ENCODE results near the gene KRTAP5-5.
"Not testable (repeated sequence)": the region's sequence is repeated elsewhere in the genome, so short reads cannot be mapped to it uniquely, and the experiment has no call there.

KRTAP5-5 gene

DNA sequence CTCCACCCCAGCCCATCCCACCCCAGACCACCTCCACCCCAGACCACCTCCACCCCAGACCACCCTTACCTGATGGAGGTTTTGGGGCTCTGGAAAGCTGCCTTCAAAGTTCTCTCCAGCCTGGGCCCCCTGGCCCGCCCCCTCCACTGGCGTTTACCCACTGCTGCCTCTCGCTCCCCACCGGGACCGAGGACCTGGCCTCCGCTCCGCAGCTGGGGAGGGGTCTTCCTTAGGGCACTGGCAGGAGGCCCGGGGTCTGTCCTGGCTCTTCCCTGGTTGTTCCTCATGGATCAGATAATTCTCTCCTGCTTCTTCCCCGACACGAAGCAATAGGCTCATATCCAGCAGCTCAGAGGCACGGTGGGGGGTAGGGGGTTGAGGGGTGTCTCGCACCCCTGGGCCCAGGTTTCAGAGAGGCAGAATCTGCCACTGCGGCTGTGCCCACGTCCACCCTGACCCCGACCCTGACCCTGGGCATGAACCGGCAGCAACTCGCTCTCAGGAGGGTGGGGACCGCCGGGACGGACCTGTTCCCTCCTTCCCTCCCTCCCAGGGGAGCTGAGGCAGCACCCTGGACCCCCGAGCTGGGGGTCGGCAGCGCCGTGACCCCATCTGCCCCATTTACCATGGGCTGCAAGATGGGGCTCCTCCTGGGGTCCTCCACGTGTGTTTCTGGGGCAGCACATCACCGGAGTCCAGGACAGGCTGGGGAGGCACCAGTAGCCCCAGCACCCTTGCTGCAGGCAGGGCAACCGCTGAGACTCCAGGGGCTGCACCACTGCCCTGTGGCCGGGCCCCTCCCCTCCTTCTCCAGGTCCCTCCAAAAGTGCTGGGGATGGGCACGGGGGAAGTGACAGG is 12.9 kb downstream of the KRTAP5-5 start:
- DNase-seq (ENCODE audit: low spot score): no peak

DNA sequence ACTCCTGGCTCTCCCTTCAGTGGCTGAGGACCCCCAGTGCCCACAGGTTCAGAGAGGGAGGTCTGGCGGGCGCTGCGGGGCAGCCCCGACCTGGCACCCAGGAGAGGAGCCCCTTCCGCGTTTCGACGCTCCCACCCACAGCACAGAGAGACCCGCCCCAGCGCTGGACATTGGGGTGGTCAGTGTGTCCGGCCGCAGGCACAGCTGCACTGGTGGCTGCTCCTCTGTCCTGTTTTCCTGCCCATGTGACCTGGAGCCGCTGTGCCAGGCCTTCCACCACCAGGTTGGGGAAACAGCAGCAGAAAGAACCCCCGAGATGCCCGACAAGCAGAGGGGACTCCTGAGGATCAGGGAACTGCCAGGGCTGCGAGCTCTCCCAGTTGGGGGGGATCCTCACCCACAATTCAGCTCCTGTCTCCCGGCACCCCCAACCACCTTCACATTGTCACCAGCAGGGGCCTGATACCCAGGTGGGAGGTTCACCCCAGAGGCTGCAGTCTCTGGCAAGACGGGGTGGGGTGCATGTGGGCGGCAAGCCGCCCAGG is 13.6 kb downstream of the KRTAP5-5 start:
- DNase-seq (ENCODE audit: low spot score): no peak

DNA sequence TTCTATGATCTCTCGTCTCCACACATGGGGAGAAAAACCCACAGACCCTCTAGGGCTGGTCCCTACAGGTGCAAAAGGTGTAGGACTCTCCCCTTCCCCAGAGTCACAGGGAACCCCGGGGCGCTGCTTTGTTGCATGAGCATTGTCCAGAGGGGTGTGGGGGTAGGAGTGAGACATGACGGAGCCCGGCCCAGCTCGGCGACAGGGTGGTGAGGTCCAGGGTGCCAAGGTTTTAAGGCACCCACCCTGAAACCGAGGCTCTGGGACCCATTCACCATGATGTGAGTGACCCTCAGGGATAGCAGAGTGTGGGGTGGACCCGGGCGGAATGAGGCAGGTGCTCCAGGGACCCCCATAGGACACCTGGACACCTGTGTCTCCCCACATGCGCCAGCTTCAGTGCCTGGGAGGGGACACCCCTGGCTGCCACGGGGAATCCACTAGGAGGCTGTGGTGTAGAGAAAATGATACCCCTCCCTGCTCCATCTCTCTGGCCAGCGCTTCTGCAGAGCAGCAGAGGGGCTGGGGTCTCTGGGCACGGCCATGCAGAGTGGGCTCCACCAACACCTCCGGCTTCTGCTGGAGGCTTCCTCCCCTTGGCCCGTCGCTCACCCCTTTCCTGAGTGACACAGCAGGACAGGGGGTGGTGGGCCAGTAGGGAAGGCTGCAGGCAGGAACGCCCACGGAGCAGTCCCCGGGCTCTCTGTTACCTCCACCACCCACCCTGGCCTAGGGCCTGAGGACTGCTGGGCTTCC is 15.2 kb downstream of the KRTAP5-5 start:
- no peak for DNase-seq (ENCODE audit: low spot score)

DNA sequence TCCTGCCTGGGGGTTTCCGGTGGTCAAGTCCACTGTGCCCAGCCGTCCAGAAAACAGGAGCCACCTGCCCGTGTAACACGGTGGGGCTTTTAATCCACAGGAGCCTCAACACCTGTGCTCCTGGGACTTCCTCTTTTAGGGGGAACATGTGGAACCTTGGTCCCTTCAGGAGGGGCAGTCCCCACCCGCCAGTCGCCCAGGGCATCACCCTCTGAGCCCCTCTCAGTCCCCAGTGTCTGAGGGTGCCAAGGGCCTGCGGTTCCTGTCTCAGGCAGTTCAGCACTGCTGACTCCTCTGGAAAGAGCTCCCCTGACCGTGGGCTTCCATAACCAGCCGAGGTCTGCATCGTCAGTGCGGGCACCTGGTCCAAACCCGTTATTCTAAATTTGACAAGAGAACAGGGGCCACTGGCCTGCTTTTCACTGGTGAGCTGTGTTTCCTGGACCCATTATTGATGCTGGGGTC is 15.8 kb downstream of the KRTAP5-5 start:
- DNase-seq (ENCODE audit: low spot score): no peak

DNA sequence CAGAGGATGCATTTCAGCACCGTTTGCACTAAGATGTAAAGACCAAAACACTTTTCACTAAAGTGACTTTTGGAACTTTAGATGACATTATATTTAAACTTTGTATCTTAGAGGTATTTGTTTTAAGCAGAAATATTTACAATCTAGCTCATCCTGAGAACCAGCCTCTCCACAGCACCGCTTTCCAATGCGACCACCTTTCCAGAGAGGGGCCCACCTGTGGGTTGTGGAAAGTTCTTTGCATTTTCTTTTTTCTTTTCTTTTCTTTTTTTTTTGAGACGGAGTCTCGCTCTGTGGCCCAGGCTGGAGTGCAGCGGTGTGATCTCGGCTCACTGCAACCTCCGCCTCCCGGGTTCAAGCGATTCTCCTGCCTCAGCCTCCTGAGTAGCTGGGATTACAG is 17.0 kb downstream of the KRTAP5-5 start:
- DNase-seq (ENCODE audit: low spot score): not testable (repeated sequence)

DNA sequence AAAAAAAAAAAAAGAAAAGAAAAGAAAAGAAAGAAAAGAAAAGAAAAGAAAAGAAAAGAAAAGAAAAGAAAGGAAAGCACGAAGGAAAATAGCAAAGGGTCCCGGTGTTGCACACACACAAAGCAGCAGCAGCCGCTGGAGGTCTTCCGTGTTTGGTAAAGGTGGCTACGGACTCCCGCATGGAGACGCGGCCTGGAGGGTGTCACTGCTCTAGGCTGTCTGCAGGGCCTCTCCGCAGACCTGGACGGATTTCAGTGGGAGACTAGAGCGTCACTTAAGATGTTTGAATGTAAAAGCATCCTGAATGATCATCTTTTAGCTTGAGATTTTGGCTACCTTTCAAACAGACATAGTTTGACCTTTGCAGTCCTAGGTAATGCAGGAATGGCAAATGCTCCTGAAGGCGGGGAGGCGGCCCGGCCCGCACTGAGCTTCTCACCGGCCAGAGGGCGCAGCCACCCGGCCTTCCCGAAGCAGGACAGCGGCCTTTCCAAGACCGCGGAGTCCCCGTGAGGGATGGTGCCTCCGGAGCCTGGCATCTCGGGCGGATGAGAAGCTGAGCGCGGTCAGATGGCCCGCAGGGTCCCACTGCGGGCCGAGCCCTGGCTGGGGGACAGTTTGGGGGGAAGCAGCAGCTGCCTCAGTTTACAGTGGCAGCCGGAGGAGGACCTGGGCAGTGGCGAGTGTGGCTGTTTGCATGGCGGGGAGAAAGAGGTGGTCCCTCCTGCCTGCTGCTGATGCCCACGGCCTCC is 18.5 kb downstream of the KRTAP5-5 start:
- no peak for DNase-seq (ENCODE audit: low spot score)

DNA sequence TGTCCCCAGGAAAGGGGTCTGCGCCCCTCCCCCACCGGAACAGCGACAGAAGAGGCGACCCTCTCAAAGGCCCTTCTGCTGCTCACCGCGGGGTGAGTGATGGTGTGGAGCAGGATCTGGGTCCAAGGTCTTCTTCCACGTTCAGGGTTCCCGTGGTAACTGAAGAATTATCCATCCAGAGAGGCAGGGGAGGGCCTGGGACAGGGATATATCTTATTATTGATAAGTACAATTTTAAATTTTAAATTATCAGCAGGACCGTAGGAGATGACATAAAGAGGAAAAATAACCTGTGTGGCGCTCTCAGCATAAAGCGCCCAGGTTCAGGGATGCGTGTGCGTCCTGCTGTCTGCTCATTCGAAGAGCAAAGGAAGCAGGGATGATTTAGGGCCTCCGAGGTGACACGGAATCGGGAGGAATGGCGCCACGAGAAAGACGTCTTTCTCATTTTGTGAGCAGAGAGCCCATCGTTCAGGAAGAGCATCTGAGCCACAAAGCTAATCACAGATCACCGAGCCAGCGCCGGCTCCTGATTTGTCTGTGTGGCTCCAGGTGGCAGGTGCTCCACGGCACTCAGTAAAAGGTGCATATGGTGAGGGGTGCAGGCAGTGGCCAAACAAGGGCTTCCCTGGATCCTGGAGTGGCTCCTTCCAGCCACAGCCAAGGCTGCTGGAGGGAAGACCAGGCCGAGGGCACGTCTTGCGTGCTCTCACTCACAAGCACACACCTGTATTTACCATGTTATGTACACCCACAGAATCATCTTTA is 19.3 kb downstream of the KRTAP5-5 start:
- no peak for DNase-seq (ENCODE audit: low spot score)

DNA sequence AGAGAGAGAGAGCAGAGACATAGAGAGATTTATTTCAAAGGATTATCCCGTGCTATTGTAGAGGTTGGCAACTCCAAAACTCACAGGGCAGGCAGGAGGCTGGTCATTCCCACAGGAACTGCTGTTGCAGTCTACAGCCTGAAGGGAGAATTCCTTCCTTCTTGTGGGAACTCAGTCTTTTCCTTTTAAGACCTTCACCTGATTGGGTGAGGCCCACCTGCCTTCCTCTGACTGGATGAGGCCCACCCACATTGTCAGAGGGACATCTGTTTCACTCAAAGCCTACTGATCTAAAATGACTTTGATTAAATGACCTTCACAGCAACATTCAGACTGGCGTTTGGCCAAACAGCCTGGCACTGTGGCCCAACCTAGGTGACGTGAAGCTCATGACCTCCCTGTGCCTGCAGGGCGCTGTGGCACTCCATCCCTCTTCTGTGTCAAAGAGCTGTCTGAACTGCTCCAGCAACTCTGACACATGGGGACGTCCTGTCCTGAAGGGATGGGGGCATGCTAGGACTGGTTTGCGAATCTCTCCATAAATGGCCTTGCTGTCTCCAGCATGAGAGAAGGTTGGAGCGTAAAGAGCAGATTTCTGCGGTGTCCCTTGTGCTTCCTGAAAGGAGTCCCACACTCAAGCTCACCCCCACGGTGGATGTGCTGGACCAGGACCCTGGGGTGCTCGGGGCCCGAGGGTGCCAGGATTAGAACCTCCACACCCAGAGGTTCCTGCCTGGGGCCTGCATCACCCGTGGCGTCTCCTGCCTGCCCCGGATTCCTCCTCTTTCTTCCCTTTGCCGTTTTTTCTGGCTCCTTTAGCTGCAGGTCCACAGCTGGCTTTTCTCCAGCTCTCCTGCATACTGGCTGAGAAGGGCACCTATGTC is 20.7 kb downstream of the KRTAP5-5 start:
- no peak for DNase-seq (ENCODE audit: low spot score)

DNA sequence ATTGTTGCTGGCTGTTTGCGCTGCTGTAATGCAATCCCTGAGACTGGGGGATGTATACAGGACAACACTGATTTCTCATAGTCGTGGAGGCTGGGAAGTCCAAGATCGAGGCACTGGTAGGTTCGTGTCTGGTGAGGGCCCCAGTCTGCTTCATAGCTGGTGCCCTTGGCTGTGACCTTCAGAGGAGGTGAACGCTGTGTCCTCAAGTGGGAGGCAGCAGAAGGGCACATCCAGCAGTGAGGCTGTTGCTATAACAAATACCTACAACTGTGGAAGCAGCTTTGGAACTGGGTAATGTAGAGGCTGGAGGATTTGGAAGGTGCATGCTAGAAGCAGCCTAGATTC is 21.3 kb downstream of the KRTAP5-5 start:
- DNase-seq (ENCODE audit: low spot score): no peak

DNA sequence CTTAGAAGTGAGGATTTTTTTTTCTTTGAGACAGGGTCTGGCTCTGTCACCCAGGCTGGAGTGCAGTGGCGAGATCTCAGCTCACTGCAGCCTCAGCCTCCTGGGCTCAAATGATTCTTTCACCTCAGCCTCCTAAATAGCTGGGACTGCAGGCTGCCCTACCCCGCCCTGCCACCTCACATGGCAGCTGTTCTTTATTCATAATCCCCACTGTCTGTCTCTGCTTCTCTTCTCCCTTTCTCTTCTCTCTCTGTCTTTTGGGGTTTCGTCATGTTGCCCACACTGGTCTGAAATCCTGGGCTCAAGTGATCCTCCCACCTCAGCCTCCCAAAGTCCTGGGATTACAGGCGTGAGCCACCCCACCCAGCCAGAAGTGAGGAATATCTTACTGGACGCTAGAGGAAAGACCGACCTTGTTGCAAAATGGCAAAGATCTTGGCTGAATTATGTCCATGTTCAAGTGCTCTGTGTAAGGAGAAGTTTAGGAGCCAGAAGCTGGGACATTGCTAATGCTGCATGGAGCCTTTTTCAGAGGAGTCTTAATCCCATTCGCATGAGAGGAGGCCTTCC is 21.9 kb downstream of the KRTAP5-5 start:
- DNase-seq (ENCODE audit: low spot score): no peak

DNA sequence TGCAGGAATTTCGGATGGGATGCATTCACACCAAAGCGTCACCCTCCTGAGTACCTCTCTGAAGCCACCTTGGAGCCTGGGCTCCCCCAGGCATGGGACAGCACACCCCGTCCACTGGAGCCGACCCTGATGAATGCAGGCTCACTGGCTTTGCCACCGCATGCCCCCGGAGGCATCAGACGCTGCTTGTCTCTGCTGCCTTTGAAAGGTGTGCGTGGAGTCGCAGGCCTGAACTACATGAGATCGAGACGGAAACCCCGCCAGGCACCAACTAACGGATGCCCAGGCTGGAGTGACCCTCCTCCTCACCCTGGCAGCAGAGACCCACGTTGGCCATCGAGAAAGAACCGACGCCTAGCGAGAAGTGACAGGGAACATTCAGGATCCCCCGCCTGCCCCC is 22.5 kb downstream of the KRTAP5-5 start:
- DNase-seq (ENCODE audit: low spot score): no peak

DNA sequence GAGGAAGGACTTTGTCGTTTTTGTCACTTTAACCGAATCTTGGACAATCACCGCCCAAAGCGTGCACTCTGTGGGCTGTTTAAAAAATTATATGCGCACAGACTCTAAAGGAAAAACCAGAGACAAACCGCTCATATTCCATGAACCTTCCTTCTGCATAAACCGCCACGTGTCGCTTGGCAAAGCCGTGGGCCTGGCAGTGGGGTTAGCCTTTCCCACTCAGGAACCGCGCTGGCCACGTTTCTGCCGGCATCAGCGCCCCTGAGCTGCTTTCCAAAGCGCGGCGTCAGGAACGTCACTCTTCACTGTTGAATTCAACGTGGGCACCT is 22.8 kb downstream of the KRTAP5-5 start:
- no peak for DNase-seq (ENCODE audit: low spot score)

DNA sequence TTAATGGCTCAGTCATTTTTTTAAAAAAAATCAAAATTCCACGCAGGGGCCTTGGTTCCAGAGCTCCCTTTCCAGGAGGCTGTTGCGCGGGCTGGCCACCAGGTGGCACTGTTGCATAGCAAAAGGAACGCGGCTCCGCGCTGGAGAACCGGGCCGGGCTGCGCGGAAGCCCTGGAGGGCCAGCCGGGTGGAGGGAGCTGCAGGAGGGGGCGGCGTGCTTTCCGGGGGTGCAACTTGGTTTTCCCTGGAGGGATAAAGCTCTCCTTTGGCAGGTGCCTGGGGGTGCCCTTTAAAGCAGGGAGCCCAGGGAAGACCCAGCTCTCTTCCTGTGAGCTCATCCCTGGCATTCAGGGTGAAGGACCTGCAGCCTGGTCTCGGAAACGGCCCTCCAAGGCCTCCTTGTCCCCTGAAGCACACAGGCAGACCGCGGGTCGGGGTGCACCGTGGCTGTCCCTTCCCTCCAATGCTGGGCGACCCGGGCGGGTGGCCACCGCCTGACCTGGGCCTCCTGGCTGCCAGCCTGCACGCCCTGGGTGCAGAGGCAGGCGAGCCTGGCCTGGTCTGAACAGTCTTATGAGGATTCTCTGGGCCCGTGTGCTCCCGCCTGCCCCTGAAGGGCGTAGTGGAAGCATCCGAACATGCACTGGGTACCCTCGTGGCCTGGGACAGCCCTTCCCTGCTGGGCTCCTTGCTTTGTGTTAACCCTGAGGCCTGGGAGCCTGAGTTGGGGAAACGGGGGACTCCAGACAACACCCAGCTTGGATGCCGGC is 23.4 kb downstream of the KRTAP5-5 start:
- DNase-seq (ENCODE audit: low spot score): peak; percentile 95

DNA sequence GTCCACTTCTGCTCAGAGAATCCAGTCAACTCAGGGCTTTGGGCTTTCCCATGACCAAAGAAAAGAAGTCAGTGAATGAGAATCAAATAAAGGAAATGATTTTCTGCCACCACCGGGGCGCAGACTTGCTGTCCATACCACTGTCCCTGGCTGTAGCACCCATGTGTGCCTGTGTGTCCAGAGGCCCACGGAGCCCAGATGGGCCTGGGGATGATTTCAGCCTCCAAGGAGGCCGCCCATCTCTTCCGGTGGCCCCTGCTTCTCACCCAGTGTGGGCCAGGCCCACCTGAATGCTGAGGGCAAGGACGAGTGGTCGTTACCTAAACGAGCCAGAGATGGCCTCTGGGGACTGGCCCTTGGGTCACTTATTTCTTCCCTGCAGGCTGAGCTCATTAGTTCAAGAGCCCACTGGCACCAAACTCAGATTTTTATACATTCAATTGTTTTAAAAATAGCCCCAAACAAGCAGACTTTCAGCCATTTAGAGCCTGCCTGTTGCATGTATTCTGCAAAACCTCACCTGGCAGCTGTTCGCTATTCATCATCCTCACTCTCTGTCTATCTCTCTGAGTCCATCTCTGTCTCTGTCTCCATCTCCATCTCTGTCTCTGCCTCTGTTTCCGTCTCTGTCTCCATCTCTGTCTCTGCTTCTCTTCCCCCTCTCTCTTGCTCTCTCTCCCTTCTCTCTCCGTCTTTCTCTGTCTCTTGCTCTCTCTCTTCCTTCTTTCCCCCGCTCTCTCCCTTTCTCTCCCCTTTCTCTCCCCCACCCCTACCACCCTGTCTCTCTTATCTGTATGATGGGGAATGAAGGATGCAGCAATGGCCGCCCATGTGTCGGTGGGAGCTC is 24.2 kb downstream of the KRTAP5-5 start:
- no peak for DNase-seq (ENCODE audit: low spot score)

DNA sequence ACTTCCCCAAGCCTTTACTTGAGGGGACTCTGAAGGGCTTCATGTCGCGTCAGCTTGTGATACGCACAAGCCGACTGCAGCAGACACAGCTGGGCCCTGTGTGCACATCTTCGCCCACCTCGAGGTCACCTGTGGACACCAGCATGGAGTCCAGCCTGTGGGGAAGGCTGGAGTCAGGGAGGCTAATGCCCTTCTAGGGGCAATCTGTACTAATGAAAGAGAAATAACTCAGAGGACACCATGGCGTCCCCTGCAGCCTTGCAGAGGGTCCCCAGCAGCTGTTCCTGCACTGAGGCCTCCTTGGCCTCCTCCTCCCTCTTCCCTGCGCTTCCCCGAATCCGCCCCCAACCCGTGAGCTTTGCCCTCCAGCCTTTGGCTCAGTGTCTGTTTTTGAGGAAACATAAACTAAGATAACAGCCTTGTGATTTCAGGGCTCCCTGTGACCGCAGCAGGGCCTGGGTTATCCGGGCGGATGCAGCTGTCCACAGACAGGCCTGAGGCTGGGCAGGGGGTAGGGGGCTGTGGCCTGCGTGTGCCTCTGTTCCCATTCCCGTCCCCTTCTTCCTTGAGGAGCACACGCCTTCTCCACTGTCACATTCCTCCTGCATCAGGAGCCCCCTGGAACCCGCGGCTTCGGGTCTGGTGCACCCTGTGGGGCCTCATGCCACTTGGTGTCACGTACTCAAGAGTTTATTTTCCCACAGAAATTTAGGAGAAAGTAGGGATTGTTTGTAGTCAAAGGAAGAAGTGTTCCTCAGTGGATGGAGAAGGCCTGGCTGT is 25.0 kb downstream of the KRTAP5-5 start:
- DNase-seq (ENCODE audit: low spot score): no peak

DNA sequence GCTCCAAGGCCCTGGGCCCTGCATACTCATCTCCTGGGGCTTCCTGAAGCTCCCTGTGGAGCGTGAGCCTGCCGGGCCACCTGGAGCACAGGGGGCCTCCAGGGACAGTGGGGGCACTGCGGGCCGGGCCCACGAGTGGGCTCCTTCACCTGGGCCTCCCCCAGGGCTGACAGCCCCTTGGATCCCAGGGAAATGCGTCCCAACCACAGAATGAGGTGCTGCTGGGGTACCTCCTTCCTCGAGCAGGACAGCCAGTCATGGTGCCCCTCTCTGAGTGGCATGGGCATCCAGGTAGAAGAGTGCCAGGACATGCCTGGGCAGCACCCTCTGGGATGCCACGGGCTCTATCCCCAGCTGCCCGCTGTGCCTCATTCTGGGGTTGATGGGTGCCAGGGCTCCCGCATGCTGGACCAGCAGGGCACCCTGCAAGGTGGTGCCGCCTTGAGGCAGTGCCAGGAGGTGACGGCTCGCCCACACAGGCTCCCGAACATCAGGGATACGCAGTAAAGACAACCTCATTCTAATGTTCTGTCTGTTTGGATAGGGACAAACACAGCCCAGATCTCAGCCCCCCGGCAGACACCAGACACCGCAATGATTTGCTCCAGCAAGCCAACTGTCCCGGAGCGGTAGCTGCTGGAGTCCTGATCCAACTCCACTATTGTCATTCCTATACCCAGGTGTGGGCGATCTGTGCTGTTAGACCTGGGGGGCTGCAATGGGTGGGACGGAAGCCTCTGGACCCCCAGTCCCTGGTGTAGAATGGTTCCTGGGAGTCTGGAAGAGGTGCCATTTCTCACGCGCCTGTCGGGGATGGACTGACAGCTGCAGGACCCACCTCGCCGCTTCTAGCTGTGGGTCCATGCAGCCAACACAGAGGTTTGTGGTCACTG is 25.8 kb downstream of the KRTAP5-5 start:
- no peak for DNase-seq (ENCODE audit: low spot score)

DNA sequence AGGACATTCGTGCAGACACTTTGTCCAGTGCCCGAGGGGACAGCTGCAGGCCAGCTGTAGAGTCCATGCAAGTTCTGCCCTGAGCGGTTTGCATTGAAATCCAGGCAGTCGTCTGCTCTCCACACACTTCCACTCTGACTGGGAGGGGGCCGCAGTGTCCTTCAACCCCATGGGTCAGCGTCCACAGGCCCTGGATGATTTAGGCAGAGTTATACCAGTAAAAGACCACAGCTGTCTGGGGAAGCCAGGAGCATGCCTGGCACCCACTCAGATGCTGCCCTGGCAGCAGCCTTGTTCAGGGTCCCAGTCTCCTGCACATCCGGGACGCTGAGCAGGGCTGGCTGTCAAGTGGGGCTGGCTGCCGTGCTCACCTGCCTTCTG is 26.5 kb downstream of the KRTAP5-5 start:
- no peak for DNase-seq (ENCODE audit: low spot score)

All from AG08396 (cell line).